UCSD-AML1 (cell line): Measurements from ENCODE around the gene RORB.

Experiments used
- DNase-seq: peaks from one replicate; lab custom pipeline; 2025; ENCODE audit not compliant: unreplicated experiment; lab: John Stamatoyannopoulos, UW

Gene RORB

DNA sequence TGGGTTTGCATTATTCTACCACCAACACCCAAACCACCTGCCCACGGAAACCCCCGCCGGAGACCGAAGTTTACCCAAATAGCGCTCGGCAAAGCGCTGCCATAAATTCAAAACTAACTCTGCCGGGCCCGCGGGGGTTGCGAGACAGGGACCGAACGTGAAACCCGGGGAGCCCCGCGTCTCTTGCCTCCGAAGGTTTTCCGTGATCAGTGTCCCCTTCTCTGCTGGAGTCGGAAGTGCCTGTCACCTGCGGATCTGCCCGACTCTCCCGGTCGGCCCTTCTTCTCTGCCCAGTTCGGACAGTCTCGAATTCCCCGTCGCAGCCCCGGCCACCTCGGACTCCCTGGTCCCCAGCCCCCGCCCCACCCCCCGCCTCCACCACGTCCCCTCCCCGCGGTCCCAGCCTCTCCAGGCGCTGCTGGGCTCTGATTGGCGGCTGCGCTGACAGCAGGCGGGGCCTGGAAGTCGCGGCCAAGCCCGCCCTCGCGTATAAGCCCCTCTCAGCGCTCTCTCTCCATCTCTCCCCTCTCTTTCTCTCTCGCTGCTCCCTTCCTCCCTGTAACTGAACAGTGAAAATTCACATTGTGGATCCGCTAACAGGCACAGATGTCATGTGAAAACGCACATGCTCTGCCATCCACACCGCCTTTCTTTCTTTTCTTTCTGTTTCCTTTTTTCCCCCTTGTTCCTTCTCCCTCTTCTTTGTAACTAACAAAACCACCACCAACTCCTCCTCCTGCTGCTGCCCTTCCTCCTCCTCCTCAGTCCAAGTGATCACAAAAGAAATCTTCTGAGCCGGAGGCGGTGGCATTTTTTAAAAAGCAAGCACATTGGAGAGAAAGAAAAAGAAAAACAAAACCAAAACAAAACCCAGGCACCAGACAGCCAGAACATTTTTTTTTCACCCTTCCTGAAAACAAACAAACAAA is at the start of gene RORB:
Gene RORB, plus strand, starts transcription at position 517 of the 929 bp plus-strand sequence. CDS start 642 bp downstream, outside the sequence.
- DNase-seq, result no peak

DNA sequence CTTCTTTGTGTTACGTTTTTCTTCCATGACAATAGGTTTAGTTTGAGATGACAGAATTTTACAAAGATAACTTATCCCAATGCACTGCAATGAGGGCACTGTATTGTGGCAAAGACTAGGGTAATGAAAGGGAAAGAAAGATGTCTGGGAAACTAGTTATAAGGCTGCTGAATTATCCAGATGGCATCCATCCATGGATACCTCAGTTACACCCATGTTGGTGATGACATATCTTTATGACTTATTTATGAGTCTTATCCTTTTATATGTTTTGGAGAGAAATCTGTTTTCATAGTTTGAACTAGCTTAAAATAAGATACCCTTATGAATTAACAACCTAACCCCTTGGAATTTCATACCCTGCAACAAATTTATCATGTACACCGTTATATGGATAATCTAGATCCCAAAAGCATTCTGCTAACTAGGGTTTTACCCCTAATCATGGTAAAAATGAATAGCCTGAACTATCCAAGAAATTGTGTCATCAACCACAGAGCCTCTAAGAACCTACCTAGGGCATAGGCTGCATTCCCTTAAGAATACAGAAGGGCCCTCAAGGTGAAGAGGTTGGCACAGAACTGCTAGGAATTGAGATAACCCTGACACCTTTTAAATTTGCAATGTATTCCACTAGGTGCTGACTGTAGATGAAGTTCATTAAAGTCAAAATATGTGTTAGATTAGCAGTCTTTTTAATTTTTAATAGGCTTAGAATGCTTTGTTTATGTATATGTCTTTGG is 49.5 kb upstream of the RORB start:
- DNase-seq, result no peak

DNA sequence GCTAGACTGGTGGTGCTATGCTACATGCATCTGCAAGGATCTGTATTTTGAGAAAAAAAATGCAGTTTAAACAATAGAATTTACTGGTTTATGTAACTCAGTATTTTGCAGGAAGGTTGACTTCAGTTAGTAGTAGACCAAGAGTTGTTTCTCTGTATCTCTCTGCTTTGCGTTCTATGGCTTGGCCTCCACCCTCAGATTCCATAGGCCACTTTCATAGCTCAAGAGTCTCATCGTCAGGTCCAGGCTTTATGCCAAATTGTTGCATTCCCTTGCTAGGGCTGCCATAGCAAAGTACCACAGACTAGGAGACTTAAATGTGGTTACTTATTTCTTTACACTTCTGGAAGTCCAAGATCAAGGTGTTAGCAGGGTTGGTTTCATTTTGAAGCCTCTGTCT is 48.1 kb upstream of the RORB start:
- no peak for DNase-seq

DNA sequence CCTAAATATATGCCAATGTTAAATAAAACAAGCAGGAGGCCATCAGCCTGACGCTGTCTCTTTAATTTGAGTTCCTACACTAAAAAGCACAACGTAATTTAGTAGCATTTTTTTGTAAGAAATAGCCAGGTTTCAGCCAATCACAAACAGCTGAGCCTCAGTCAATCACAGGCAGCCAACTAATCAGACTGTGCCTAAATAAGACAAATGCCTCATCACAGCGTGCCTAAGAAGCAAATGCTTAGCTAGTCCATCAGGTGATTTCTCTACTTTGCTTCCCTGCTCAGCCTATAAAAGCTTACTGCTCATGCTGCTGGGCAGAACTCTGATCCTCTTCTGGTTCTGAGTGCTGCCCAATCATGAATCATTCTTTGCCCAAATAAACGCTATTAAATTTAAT is 38.3 kb upstream of the RORB start:
- no peak for DNase-seq

DNA sequence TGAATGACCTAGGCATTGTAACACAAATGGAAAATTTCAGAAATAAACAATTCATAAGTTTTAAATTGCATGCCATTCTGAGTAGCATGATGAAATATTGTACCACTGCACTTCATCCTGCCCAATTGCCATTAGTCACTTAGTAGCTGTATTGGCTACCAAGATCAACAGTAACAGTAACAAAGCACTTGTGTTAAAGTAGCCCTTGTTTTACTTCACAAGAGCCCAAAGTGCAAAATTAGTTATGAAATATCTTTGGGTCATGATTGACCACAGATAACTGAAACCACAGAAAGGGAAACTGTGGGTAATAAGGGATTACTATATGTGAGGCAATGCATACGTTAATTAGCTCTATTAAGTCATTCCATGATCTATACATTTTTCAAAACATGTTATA is 33.3 kb upstream of the RORB start:
- no peak for DNase-seq

DNA sequence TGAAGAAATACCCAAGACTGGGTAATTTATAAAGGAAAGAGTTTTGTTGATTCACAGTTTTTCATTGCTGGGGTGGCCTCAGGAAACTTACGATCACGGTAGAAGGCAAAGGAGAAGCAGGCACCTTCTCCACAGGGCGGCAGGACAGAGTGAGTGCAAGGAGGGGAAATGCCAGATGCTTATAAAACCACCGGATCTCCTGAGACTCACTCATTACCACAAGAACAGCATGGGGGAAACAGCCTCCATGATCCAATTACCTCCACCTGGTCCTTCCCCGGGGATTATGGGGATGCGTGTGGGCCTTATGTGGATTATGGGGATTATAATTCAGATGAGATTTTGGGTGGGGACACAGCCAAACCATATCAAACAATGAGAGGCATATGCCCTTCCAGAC is 18.5 kb upstream of the RORB start:
- DNase-seq, result no peak

DNA sequence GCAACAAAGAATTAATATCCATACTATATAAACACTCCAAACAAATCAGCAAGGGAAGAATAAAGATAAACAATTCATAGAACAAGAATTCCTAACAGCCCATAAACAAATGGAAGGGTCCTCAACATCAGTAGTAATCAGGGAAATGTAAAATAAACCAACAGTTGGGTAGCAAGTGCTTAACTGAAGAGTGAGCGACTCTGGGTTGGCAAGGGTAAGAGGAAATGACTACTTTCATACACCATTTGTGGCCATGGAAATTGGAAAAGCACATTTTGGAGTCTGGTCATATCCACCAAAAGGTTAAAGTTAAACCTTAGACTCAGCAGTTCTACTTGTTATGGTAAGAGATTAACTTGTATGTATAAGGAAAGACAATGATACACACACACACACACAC is 17.4 kb upstream of the RORB start:
- DNase-seq, result no peak

DNA sequence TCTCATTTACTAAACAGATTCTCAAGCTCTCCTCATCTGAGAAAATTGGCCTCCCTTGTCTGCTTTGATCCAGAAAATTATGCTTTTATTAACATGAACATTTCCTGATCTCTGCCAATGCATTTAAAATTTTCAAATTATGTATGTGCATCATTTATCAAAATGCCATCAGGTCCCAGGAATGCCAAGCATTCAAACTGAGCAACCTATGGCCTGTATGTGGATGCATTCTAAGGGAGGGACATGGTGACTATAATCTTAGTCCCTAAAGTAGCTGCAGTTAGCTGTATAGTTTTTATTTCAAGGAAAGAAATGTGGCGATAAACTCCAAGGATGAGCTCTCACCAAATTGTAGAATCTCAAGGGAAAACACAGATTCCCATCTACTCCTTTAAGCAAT is 9.7 kb upstream of the RORB start:
- DNase-seq, result no peak

DNA sequence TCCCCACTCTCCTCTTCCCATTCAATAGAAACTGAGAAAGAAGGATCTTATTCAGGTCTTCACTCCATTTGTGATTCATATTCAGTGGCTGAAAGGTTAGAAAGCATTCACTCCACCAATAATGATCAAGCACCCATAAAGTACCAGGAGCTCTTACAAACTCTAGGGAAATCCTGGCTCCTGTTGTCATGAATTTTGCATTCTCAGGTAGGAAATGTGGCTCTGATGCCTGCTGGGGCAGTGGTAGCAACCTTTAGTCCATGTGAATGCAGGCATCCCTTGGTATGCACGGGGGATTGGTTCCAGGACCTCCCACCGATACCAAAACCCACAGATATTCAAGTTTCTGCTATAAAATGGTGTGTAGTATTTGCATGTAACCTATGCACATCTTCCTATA is 3.6 kb upstream of the RORB start:
- no peak for DNase-seq

DNA sequence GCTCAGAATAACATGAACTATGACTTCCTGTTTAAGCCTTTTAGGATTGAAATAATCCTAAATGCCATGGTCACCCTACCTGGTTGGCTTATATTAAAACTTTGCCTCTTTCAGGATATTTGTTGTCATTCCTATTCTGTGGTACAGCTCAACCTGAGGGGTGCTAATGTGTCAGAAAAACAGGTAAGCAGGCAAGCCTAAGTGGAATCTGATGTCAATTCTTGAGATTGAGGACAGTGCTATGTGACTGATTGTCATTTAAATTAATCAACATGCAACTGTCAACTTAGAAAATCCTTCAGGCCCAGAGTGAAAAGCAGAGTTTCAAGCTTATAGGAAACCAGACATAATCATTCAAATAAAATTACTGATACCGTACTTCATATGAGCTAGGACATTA is 2.6 kb upstream of the RORB start:
- no peak for DNase-seq

DNA sequence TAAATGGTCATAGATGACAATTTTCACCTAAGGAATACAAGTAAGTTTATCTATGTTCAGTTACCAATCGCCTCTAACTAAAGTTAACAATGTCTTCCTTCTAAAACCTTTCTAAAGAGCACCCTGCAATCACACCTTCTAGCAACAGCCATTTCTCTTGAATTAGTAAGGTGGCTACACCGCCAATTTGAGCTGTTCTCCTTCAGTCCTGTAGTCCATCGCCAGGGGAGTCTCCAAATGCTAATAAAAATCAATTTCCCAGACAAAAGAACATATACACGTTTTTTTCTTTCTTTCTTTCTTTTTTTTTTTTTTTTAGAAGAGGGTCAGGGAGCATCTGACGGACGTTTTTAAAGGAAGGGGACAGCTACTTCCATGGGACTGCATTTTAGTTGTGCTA is 729 bp upstream of the RORB start:
- DNase-seq, result no peak

DNA sequence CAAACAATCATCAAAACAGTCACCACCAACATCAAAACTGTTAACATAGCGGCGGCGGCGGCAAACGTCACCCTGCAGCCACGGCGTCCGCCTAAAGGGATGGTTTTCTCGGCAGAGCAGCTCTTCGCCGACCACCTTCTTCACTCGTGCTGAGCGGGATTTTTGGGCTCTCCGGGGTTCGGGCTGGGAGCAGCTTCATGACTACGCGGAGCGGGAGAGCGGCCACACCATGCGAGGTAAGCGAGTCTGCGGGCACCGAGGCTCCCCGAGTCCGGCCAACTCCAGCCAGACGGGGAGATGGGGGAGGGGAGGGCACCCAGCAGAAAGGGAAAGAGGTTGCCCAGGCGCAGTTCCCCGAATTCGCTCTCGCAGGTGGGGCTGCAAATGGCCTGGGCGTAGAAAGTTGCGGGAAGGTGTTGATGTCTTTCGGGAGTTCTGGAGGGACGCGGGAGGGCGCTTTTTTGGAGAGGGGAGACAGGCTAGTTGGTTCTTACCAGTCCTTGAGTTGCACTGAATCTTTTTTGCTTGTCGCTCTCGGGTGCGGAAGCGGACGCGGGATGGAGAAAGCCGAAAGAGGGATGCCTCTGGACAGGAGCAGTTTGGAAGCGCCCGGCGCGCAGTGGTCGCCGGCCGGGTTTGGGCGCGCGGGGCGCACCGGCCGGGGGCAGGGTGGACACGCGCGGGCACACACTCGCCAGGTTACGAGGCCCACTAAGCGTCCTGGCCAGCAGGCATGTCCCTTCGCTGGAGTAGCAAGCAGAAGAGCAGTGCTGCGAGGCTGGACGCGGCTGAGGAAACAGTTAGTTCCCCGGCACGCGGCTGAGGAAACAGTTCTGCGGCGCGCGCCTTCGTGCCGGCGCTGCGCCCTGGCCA is 849 bp downstream of the RORB start:
- DNase-seq, result no peak

DNA sequence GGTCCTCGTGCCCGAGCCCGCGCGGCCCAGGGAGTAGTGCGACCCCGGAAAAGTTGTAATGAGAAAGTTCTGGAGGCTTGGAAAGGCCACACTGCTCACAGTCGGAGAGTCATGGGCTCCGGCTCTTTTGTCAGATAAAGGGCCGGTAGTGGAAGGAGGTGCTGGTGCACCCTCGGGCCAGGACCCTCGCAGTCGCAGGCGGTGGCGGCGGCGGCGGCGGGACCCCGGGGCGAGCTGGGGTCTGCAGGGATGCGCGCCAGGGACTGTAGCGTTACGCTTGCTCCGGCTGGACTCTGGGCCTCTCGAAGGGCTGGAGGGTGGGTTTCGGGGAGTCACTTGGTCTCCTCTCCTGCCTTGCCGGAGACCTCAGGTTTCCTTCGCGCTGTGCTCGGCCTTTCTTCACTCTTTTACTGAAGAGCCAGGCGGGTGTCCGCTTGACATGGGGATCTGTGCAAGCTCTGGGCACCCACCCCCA is 1.5 kb downstream of the RORB start:
- DNase-seq, result no peak

DNA sequence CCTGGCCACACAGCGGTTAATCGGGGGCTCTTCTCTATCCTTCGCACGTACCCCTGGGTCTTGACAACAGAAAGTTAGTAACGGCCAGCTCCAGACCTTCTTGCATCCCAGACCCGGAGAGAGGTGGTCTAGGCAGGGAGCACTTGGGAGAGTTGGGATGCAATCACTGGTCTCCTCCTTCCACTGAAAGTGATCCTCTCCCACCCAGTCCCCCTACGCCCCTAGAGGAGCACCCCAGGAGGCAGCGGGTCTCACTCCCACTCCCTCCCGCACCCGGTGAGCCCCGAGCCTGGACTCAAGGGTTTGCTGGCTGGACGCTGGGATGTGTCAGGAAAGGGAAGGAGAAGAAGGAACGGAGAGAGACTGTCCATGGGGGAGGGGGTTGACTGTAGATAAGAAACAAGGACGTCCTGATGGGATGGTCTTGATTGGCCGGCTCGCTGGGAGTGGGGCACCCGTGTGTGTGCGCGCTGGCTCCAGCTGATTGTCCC is 2.0 kb downstream of the RORB start:
- no peak for DNase-seq

DNA sequence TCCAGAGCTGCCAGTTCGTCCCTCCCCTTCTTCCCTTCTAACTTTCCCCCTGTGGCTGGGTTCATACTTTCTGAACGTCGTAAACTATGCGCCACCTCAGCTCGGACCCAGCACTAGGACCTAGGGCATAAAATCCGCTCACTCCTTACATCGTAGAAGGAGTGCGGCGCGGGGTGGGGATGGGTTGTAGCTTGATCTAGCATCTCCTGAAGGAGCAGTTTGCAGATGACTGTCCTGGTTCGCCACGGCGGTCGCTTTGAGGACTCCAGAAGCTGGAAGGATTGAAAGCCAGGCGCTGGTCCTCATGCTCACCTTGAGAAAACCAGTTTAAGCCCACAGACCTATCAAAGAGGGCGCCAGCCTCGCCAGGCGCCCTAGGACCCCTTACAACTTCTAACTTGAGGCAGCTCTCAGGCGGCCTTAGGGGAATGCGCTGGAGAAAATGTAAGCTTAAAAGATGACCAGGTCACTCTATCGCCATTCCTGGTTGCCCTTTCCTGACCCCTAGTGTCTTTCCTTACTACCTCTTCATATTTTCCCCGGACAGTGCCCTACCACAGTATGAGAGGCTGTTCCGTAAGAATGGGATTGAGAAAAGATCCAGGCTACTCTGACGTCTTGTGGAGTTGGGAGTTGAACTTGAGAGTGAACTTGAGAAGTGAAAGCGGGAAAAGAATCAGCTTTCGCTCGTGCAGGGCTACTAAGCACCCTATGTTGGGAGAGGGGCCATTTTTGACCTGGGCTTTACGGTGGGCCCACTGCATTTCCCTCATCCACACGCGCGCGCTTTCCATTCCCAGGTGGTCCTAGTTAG is 2.8 kb downstream of the RORB start:
- no peak for DNase-seq

DNA sequence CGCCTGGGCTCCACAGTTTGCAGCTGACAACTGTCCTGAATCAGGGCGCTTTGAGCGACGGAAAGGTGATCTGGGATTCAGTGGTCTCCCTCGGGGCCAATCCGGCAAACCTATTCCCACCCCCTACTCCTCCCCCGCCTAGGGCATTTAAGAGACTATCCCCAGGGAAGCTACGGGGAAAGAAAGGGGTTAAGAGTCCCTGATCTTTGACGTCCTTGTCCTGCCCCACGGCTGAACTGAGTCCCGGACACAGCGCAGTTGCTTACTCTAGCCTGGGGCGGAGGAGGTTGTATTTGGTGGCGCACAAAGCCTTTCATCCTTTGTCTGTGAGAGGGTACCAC is 3.4 kb downstream of the RORB start:
- no peak for DNase-seq

DNA sequence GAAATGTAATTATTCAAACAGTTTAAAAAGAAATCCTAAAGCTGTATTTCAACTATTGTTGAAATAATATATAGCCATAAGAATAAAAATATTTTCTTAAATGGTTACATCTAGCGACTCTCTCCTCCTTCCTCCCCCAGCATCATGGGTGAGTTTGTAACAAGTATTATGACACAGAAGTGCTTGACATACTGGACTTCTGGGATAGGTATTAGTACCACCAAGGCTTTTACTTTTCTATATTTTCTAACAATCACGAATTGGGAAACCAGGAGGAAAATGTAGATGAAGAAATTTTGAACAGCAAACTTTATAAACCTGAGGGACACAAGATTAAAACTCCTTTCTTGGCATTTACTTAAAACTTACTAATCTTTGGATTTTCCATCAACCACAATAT is 4.4 kb downstream of the RORB start:
- no peak for DNase-seq

DNA sequence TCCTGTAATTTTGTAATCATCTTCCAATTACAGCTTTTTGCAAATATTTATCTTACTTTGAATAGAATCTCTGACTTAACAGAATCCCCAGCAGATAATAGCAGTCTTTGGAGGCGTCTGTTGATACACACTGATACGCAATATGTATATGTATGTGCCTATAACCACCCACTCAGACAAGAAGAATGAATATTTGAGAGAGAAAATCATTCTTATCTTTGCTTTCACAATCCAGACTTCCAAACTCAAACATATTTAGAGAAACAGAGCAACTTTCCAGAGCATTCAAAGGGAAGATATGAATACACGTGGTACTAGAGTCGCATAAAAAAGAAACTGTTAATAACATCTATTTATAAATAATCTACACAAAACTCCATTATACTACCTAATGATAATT is 6.1 kb downstream of the RORB start:
- DNase-seq, result no peak

DNA sequence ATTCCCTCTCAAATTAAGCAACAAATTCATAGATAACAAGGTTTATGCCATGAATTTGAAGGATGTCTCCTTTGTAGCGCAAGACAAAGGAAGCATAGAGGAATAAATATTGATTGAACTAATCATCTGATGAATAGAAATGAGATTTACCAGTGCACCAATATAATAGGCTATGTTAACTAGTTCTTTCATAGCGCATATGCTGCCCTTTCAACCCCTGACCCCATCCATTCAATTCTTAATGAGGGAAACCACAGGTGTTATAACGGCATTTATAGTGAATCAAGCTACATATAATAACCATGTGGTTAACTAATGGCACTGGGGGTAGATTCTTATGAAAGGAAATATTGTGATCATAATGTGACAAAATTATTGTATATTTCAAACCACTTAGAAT is 6.5 kb downstream of the RORB start:
- no peak for DNase-seq

DNA sequence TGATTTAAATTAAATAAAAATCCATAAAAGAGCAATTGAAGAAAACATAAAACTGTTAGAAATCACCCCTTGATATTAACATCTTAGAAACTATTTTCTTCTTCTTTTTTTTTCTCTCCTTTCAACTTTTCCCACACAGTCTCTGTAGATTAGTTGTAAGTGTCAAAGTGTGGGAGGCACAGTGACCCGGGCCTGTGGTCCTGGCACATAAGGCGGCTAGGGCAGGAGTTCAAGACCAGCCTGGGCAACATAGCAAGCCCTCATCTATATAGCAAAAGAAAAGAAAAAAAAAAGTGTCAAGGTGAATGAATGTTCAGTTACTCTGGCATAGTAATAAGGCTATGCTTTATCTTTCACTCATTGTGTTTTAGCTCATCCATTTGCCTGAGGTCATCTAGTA is 14.2 kb downstream of the RORB start:
- DNase-seq, result no peak
